Endometrium (tissue), 2 donors: ENCODE results near the gene RD3L.

Experiments used
- FAIRE-seq: peaks from 2 replicates; lab custom pipeline; 2012; peaks lifted over from hg19 to GRCh38; lab: Jason Lieb, UNC
- donor health status: control.
- donor health status: control.

RD3L gene

GRCh38 chr14:103941973-103942736 is at the start of gene RD3L:
TSS of gene RD3L (minus strand) at chr14:103942529. CDS start at chr14:103941695, 834 bp downstream.
- FAIRE-seq, result no peak

GRCh38 chr14:103989964-103990363 is 47.6 kb upstream of the RD3L start:
- FAIRE-seq, result no peak

DNA sequence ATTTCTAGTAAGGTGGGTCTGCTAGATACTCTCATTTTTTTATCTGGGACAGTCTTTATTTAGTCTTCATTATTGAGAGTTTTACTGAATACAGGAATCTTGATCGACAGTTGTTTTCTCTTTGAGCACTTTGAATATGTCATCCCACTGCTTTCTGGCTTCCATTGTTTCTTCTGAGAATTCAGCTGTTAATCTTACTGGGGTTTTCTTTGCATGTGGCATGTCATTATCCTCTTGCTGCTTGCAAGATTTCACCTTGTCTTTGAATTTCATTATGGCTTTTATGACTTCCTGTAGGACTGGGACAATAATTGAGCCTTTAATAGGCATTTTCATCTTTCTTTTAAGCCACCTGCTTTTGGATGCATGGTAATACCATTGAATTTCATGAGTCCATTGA is 46.7 kb upstream of the RD3L start:
- FAIRE-seq, result no peak

GRCh38 chr14:103984196-103984595 is 41.9 kb upstream of the RD3L start:
- no peak for FAIRE-seq

GRCh38 chr14:103980623-103981238 is 38.4 kb upstream of the RD3L start:
- FAIRE-seq, result peak; percentile 65

- FAIRE-seq, result no peak
Observed at GRCh38 chr14:103974575-103974974, 32.2 kb upstream of the RD3L start.

DNA sequence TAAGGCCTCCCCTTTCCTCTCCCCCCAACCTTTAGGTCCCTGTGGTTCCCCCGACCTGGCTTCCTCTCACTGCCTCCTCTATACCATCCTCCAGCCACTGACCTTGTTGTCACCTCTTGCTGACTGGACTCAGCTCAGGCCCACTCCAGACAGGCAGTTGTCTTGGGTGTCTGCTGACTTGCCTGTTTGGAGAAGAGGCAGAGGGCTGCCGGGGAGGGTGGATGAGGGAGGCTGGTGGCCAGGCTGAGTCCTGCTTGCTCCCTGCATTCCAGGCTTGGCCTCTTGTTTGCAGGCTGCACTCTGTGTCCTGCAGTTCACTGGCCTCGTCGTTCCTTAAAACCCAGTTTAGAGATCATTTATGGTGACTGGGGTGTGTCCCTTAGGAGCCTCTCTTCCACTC is 31.0 kb upstream of the RD3L start:
- FAIRE-seq, result no peak

- no peak for FAIRE-seq
Observed at GRCh38 chr14:103969961-103970360, 27.6 kb upstream of the RD3L start.

DNA sequence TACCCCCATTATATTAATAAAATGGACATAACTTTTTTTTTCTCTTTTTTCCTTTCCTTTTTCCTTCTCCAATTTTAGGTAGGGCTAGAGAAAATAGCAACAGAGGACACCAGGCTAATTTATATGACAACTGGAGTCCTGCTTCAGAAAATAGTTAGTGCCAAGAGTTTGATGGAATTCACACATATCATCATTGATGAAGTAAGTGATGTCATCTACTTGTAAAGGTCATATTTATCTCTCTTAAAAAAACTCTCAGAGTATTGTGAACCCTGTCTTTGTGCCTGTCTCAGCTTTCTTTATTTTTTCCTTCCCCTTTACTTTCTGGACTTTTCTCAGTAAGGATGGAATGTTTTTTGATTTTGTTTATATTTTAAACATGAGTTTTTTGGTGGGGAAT is 24.3 kb upstream of the RD3L start:
- FAIRE-seq, result no peak

GRCh38 chr14:103961928-103962578 is 19.7 kb upstream of the RD3L start:
- no peak for FAIRE-seq

DNA sequence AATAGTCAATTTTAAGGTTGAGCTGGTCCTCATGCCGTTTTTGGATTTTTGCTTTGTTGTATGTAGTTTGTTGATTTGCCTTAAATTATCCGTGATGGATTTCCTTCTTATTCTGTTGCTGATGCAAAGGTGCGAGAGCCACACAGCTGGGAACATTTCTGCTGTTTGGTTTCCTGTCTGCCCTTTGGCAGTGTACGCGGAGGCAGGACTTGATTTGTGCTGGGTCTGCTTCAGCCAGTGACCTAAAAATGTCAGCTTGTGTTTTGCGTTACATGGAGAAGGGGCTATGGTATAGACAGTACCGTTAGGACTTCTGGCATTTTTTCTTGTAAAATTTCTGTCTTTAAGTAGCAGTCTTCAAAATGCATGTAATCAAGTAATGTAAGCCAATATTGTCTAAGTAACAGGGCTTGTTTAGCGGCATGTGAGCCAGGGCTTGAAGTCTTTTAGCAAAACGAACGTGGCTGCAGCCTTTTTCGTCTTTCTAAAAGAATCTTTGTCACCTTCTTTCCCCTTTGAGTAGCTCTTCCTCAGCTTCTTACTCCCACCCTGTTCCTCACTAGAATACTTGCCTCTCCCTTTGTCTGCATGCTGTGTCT is 18.2 kb upstream of the RD3L start:
- no peak for FAIRE-seq

DNA sequence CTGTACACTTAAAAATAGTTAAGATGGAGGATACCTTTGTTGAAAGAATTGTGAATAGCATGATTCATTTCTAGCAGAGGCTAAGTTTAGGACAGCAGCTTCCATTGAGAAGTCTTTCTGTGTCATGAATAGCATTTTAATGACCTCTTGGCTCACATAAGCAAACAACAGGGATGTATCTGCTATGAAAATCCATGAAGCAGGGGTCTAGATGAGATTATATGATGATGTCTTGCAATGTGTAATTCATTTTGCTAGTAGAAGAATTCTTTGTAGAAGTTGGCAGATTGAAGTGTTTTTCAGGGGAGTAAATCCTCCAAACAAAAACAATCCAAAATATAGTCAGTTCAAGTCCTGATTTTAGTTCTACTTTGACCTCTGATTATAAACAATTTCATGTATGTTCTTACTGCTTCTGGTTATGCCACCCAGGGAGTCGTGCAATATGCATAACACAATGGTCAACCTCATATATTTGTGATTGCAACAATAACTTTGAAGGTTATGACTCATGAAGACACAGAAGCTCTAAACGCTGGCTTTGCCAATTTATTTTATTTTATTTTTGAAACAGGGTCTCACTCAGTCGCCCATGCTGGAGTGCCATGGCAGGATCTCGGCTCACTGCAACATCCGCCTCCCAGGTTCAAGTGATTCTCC is 6.9 kb upstream of the RD3L start:
- FAIRE-seq, result peak; percentile 98

DNA sequence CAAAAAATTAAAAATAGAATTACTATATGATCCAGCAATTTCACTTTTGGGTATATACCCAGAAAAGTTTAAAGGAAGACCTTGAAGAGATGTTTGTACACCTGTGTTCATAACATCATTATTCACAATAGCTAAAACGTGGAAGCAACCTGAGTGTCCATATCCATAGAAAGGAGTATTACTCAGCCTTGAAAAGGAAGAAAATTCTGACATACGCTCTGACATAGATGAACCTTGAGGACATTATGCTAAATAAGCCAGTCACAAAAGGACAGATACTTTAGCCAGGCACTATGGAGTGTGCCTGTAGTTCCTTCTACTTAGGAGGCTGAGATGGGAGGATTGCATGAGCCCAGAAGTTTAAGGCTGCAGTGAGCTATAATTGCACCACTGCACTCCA is 6.1 kb upstream of the RD3L start:
- no peak for FAIRE-seq

GRCh38 chr14:103946975-103947374 is 4.6 kb upstream of the RD3L start:
- no peak for FAIRE-seq

DNA sequence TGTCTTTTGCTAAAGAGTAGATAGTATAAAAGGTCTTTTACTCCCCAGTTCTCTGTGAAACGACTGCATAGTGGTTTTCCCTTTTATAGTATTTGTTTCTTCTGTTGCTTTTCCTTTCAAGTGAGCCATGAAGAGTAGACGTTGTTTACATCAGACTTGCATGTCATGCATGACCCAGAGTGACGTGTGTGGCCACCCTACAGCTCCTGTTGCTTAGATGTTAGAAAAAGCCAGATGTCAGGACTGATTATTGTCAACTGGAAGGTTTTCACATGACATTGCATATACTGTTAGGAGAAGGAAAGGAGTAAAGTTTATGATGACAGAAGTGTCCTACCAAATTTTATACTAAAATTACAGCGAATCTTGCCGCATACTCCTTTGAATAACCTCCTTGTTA is 1.3 kb upstream of the RD3L start:
- FAIRE-seq, result peak; percentile 35

DNA sequence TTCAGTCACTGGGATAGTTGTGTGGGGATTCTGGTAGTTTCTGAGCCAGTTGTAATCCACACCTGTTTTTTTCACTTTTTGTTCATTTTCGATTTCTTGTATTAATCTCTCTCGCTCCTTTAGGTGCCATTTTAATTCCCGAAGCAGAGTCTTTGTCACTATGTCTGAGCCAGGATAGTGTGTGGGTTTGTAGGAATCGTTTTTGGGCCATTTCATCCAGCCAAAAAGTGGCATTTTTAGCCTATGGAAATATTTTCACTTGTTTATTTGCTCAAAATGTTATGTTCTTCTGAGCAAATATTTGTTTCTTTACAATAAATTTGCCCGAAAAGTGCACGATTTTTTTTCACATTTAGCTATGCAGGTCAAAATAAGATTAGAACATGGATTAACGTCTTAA is 867 bp downstream of the RD3L start:
- no peak for FAIRE-seq

GRCh38 chr14:103935102-103935501 is 7.2 kb downstream of the RD3L start:
- FAIRE-seq, result no peak

DNA sequence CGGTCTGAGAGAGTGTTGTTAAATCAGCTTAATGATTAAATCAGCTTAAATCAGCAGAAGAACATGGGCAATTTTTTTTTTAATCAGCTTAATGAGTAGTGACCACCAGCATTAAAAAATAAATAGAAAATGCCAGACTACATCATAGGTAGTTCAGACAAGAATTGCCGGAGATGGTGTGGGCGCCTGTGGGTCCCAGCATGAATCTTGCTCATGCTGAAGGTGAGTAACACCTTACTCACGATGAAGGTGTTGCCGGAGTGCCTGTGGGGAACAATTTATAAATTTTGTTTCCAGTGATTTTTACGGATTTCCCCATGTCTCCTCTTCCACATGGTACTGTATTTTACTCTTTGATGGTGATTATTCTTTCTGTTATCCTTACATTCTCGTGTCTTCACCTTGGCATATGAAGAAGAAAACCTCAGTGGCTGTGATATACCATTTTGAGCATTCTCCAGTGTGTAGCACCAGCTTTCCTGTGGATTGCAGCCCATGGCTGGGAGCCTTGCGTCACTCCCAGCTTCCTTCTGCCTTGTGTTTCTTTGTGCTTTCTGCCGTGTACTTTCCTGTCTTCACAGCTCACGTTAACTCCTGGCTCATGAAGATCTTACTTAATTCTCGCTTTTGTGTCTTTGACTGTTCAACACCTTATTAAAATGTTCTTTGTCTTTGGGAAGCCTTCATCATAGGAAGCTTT is 9.4 kb downstream of the RD3L start:
- no peak for FAIRE-seq

GRCh38 chr14:103931422-103931821 is 10.9 kb downstream of the RD3L start:
- FAIRE-seq, result no peak

- no peak for FAIRE-seq
Observed at GRCh38 chr14:103930051-103930604, 12.2 kb downstream of the RD3L start.
